NCI-H2171 treated with DMSO at 0.1 percent for 48 hours (cell line): ENCODE measurements around the gene IL2RA.
"Not testable (repeated sequence)": the region's sequence is repeated elsewhere in the genome, so short reads cannot be mapped to it uniquely, and the experiment has no call there.

Experiments used
- DNase-seq: peaks from one replicate; lab custom pipeline; 2025; lab: John Stamatoyannopoulos, UW

The IL2RA gene

GRCh38 chr10:6056411-6057135 is 5.6 kb downstream of the IL2RA start:
- DNase-seq = no peak

- DNase-seq = no peak
Measured at GRCh38 chr10:6055929-6056328, 6.2 kb downstream of the IL2RA start.

GRCh38 chr10:6054884-6055283 is 7.3 kb downstream of the IL2RA start:
- DNase-seq = no peak

GRCh38 chr10:6053816-6054631 is 8.1 kb downstream of the IL2RA start:
- DNase-seq = no peak

GRCh38 chr10:6053303-6053702 is 8.9 kb downstream of the IL2RA start:
- DNase-seq = no peak

GRCh38 chr10:6052247-6053221 is 9.6 kb downstream of the IL2RA start:
- DNase-seq = no peak

- no peak for DNase-seq
Measured at GRCh38 chr10:6050801-6051445, 11.2 kb downstream of the IL2RA start.

GRCh38 chr10:6049031-6049400 is 13.2 kb downstream of the IL2RA start:
- no peak for DNase-seq

GRCh38 chr10:6048281-6049030 is 13.7 kb downstream of the IL2RA start:
- no peak for DNase-seq

GRCh38 chr10:6047847-6048246 is 14.3 kb downstream of the IL2RA start:
- no peak for DNase-seq

- no peak for DNase-seq
Measured at GRCh38 chr10:6046773-6047611, 15.2 kb downstream of the IL2RA start.

GRCh38 chr10:6045878-6046772 is 16.0 kb downstream of the IL2RA start:
- DNase-seq = no peak

- no peak for DNase-seq
Measured at GRCh38 chr10:6045314-6045848, 16.8 kb downstream of the IL2RA start.

- no peak for DNase-seq
Measured at GRCh38 chr10:6044751-6045313, 17.3 kb downstream of the IL2RA start.

- no peak for DNase-seq
Measured at GRCh38 chr10:6044060-6044459, 18.1 kb downstream of the IL2RA start.

GRCh38 chr10:6043377-6043776 is 18.8 kb downstream of the IL2RA start:
- not testable (repeated sequence) for DNase-seq

- no peak for DNase-seq
Measured at GRCh38 chr10:6040205-6040604, 22.0 kb downstream of the IL2RA start.

- no peak for DNase-seq
Measured at GRCh38 chr10:6039711-6040110, 22.5 kb downstream of the IL2RA start.
